Body of pancreas (tissue), 4 donors: ENCODE data around the gene FHOD1. TPM values are rescaled to one million over a fixed set of nuclear protein-coding genes. Genes with fewer than 3 reads are reported as not detected.

Experiments used
- ATAC-seq: fragments of 150-250 bp; one replicate; pipeline ENCODE4 v1.9.1; 2016
- DNase-seq, 4 donors: peaks; one replicate each; pipeline ENCODE4 v3.0.0-alpha.2; 2019
- H3K27ac ChIP-seq, 4 donors: fragments of 200-600 bp; sonication (generic); 1 replicate in 3 of 4; 2 replicates in 1 of 4; pipeline versions ENCODE4 v1.5.1 to v1.6.1; 2016 to 2019; ENCODE audit warnings: mild to moderate bottlenecking in 1 of 4, mixed read lengths in 1 of 4, moderate library complexity in 1 of 4
- H3K27me3 ChIP-seq, 2 donors: fragments of 200-600 bp; sonication (generic); one replicate each; pipeline ENCODE4 v1.6.0; 2016; ENCODE audit warnings: mild to moderate bottlenecking in 1 of 2
- H3K36me3 ChIP-seq, 2 donors: fragments of 200-600 bp; sonication (generic); replicated peaks in 1 of 2; 2 replicates each; pipeline ENCODE4 v1.5.1; 2016; ENCODE audit warnings: low read depth in 2 of 2; ENCODE audit not compliant: insufficient read depth in 1 of 2
- H3K4me1 ChIP-seq: fragments of 200-600 bp; sonication (generic); one replicate; pipeline ENCODE4 v1.6.0; 2016
- H3K4me3 ChIP-seq, 2 donors: fragments of 200-600 bp; sonication (generic); 1 replicate in 1 of 2; 2 replicates in 1 of 2; pipeline ENCODE4 v1.5.1; 2016 to 2019
- H3K9me3 ChIP-seq, 3 donors: fragments of 200-600 bp; sonication (generic); 1 replicate in 2 of 3; 2 replicates in 1 of 3; pipeline ENCODE4 v1.5.1; 2016
- POLR2A ChIP-seq, 3 donors: fragments of 450-650 bp; IDR thresholded peaks; one replicate each; pipeline ENCODE4 v1.6.1; 2016; ENCODE audit warnings: antibody characterized with exemption in 3 of 3, mild to moderate bottlenecking in 2 of 3
- WGBS, 2 donors: methylation state at CpG; one replicate each; pipeline ENCODE4 v1.1.5; 2017; 5-methylcytosine and 5-hydroxymethylcytosine counted together
- intact Hi-C: fragments of 100-400 bp; cut with DNase I; formaldehyde crosslinking; loops from one replicate; pipeline ENCODE4 v1.15.1; 2023
- total RNA-seq, 2 donors: library from RNA; depleted of rRNA; stranded (reverse); fragments of >200 nt; gene quantifications; one replicate each; pipeline ENCODE4 v1.1.0, GENCODE V29; 2016
- TF ChIP-seq, protein P1 (sequence below), 7 experiments: fragments of 450-650 bp in 4 of 7; fragments of 200-600 bp in 3 of 7; sonication (generic) in 3 of 7; IDR thresholded peaks; one replicate each; pipeline ENCODE4 v1.5.1; 2016 to 2019; ENCODE audit warnings: antibody characterized with exemption in 7 of 7

FHOD1 gene
- total RNA-seq, 2 donors from 2014 or later = 12.2 to 26.4 TPM

DNA sequence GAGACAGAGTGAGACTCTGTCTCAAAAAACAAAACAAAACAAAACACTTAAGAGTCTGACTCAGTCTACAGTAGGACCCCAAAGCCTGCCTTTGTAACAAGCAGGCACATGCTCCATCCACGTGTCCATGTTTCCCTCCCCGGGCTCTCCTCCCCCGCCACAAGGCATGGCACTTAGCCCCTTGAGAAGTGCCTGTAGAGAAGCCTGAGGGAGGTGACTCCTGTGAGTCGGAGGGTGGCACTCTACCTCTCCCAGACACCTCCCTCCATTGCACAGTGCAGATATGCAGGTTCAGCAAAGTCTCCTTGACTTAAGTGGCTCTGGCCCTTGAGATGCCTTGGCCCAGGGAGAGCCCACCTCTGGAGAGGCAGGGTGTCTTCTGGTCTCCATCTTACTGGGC is 6.8 kb downstream of the FHOD1 start:
- DNase-seq (no peak), ATAC-seq (no peak)
- Histone ChIP-seq H3K27me3 (no peaks in the 10 kb centered on the region), H3K36me3 (peaks cover 0 to 12% of the 10 kb centered on the region in 2 donors), H3K9me3 (no peaks in the 10 kb centered on the region), H3K4me1 (peaks cover 40% of the 10 kb centered on the region), H3K27ac (peak overlapping the region; percentile 55 to 77 (median 66)), H3K4me3 (no peak overlapping the region)
- WGBS, 2 donors = 90 to 95% methylated on average over 4 of the region's 4 CpGs
- TF ChIP-seq POLR2A (IDR thresholded peaks at IDR 0.05) = no peak
- TF ChIP-seq, protein P1, sequence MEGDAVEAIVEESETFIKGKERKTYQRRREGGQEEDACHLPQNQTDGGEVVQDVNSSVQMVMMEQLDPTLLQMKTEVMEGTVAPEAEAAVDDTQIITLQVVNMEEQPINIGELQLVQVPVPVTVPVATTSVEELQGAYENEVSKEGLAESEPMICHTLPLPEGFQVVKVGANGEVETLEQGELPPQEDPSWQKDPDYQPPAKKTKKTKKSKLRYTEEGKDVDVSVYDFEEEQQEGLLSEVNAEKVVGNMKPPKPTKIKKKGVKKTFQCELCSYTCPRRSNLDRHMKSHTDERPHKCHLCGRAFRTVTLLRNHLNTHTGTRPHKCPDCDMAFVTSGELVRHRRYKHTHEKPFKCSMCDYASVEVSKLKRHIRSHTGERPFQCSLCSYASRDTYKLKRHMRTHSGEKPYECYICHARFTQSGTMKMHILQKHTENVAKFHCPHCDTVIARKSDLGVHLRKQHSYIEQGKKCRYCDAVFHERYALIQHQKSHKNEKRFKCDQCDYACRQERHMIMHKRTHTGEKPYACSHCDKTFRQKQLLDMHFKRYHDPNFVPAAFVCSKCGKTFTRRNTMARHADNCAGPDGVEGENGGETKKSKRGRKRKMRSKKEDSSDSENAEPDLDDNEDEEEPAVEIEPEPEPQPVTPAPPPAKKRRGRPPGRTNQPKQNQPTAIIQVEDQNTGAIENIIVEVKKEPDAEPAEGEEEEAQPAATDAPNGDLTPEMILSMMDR (IDR thresholded peaks at IDR 0.05) = no peak
- intact Hi-C loops = no loop called here

DNA sequence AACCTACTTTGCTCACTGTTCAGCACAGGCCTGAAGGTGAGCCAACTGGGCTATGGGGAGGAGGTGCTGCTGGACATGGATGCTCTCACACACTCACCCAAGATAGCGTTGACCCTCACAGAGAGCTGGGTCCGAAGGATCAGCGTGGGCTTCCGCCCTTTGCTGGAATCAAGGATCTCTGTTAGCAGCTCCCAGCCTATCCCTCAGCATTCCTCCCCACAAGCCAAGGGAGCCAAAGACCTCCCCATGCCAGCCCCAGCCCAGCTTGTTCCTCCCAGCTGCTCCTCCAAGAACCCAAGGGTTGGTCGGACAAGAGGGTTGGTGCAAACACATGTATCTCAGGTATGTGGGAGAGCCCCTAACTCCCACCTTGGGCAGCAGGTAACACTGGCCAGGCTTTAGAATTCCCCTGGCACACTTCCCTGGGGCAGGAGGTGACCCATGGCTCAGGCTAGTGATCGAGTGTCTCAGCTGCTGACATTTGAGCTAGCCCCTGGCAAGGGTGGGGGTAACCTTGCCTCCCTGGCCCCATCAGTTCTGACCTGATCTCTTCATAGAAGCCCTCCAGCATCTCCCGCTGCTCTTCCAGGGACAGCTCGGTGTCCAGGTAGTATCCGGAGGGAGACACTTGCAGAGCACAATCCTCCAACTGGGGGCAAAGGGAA is 8.3 kb downstream of the FHOD1 start:
- DNase-seq = no peak
- Histone ChIP-seq H3K4me1 (peaks cover 26% of the 10 kb centered on the region), H3K4me3 (no peak overlapping the region), H3K36me3 (peaks cover 0 to 13% of the 10 kb centered on the region in 2 donors), H3K9me3 (no peaks in the 10 kb centered on the region), H3K27ac (no peak overlapping the region), H3K27me3 (no peaks in the 10 kb centered on the region)
- intact Hi-C loops = no loop called here
- WGBS, 2 donors = 85 to 89% methylated on average over 6 to 7 of the region's 9 CpGs
- TF ChIP-seq, protein P1 (IDR thresholded peaks at IDR 0.05) = no peak
- no peak for TF ChIP-seq POLR2A (IDR thresholded peaks at IDR 0.05)
- ATAC-seq = no peak

DNA sequence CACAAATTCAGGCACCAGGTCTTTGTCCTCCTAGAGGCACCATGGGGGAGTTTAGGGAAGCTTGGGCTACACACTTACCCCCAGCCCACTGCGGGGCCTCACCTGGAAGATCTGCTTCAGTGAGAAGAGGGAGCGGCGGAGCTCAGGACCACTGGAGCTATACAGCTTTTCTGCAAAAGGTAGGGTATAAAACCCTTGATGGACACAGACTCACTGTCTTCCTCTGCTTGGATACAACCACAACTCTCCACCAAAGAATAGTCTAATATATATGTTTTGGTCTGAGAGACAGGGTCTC is 9.1 kb downstream of the FHOD1 start:
- peaks cover 20% of the 10 kb centered on the region for H3K4me1 ChIP-seq
- WGBS, 2 donors = 91 to 100% methylated on average over 2 to 3 of the region's 3 CpGs
- peaks cover 0 to 13% of the 10 kb centered on the region in 2 donors for H3K36me3 ChIP-seq

DNA sequence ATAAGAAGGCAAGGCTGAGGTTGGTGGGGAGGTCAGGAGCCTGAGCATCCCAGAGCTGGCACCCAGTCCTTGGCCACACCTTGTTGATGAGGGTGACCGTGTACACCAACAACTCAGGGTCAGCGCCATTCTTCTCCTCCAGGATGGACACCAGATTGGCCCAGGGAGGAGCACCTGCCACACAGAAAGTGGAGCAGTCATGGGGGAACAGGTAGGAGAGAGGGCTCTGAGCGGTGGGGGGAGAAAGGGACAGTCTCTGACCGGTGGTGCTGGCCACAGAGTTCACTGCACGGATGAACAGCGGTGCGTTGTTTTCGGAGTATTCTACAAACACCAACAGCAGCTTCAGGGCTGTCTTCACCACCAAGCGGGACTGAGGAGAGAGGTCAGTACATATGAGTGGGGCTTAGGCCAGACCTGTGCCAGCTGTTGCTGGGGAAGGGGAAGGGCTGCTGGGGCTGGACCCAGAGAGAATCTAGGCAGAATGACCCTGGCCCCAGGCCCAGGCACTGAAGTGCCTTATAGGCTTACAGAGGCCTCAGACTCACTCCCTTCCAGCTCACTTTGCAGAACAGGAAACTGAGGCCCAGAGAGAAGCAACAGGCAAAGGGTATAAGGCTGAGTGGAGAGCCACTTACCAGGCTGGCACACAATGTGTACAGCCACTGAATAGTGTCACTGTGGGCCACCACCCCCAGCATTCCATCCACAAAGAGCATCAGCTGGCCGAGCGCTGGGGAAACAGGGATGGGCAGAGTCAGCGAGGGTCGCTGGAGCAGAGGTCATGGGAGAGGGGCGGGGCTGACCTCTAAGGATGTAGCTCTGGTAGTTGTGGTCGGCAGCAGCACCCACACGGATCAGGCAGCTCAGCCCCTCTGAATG is 9.6 kb downstream of the FHOD1 start:
- peak in 1 of 4 donors; percentile 12 for DNase-seq
- intact Hi-C loops = no loop called here
- TF ChIP-seq, protein P1 (IDR thresholded peaks at IDR 0.05) = no peak
- no peak for TF ChIP-seq POLR2A (IDR thresholded peaks at IDR 0.05)
- no peak overlapping the region for H3K4me3 ChIP-seq
- no peak for ATAC-seq
- H3K36me3 ChIP-seq = peaks cover 0 to 13% of the 10 kb centered on the region in 2 donors
- no peak overlapping the region for H3K27ac ChIP-seq
- no peaks in the 10 kb centered on the region for H3K9me3 ChIP-seq
- WGBS, 2 donors = 82 to 87% methylated on average over 15 to 16 of the region's 16 CpGs
- H3K27me3 ChIP-seq = no peaks in the 10 kb centered on the region
- H3K4me1 ChIP-seq = peaks cover 20% of the 10 kb centered on the region

More for the DNA sequence above, 9.1 kb downstream of the FHOD1 start:
- no peak for TF ChIP-seq POLR2A (IDR thresholded peaks at IDR 0.05)
- TF ChIP-seq, protein P1 (IDR thresholded peaks at IDR 0.05) = no peak
- DNase-seq = no peak
- Histone ChIP-seq H3K9me3 (no peaks in the 10 kb centered on the region), H3K4me3 (no peak overlapping the region), H3K27me3 (no peaks in the 10 kb centered on the region), H3K27ac (no peak overlapping the region)
- ATAC-seq = no peak
- intact Hi-C loops = no loop called here
